OCI-LY1 (cell line): ENCODE results near the gene PPARD.

ENCODE experiments used
- H2AFZ ChIP-seq: fragments of 200-600 bp; sonication (generic), shearing (Covaris generic); 2 replicates; pipeline ENCODE4 v1.6.0; 2014; ENCODE audit warnings: antibody characterized with exemption, mild to moderate bottlenecking, low read length
- H3F3A ChIP-seq: fragments of 200-600 bp; sonication (generic), shearing (Covaris generic); 2 replicates; pipeline ENCODE4 v1.6.0; 2014; ENCODE audit warnings: mild to moderate bottlenecking, antibody characterized with exemption, low read length, moderate library complexity; ENCODE audit not compliant: insufficient read depth
- H3K27ac ChIP-seq: fragments of 200-600 bp; sonication (generic); 2 replicates; pipeline ENCODE4 v1.5.1; 2014; ENCODE audit warnings: low read length, mixed run types, mild to moderate bottlenecking, low read depth; ENCODE audit not compliant: poor library complexity, severe bottlenecking
- H3K27me3 ChIP-seq: fragments of 200-600 bp; sonication (generic); 2 replicates; pipeline ENCODE4 v1.6.0; 2014; ENCODE audit warnings: antibody characterized with exemption, mild to moderate bottlenecking, low read length, moderate library complexity; ENCODE audit not compliant: insufficient read depth
- H3K36me3 ChIP-seq: fragments of 200-600 bp; sonication (generic); 2 replicates; pipeline ENCODE4 v1.6.1; 2014; ENCODE audit warnings: mild to moderate bottlenecking, antibody characterized with exemption, low read length, moderate library complexity, mixed read lengths; ENCODE audit not compliant: insufficient read depth
- H3K4me1 ChIP-seq: fragments of 200-600 bp; sonication (generic); 2 replicates; pipeline ENCODE4 v1.5.1; 2014; ENCODE audit warnings: mild to moderate bottlenecking, low read length, moderate library complexity; ENCODE audit not compliant: insufficient read depth, severe bottlenecking
- H3K4me2 ChIP-seq: fragments of 200-600 bp; sonication (generic), shearing (Covaris generic); 2 replicates; pipeline ENCODE4 v1.6.1; 2014; ENCODE audit warnings: low read length
- H3K4me3 ChIP-seq: fragments of 200-600 bp; sonication (generic); 2 replicates; pipeline ENCODE4 v1.5.1; 2014; ENCODE audit warnings: low read length, low read depth, mild to moderate bottlenecking, mixed read lengths; ENCODE audit not compliant: poor library complexity, severe bottlenecking
- H3K79me2 ChIP-seq: fragments of 200-600 bp; shearing (Covaris generic); 2 replicates; pipeline ENCODE4 v1.6.1; 2016; ENCODE audit warnings: mixed run types, low read length, mixed read lengths; ENCODE audit not compliant: insufficient read depth
- H3K9ac ChIP-seq: fragments of 200-600 bp; sonication (generic), shearing (Covaris generic); 2 replicates; pipeline ENCODE4 v1.6.1; 2014; ENCODE audit warnings: mild to moderate bottlenecking, low read length, mixed read lengths
- H3K9me2 ChIP-seq: fragments of 200-600 bp; sonication (generic), shearing (Covaris generic); 2 replicates; pipeline ENCODE4 v1.6.1; 2014; ENCODE audit warnings: low read depth, mild to moderate bottlenecking, low read length, mixed read lengths
- H3K9me3 ChIP-seq: fragments of 200-600 bp; shearing (Covaris generic); 2 replicates; pipeline ENCODE4 v1.6.1; 2014; ENCODE audit warnings: low read length, mixed read lengths
- H4K20me1 ChIP-seq: fragments of 200-600 bp; sonication (generic), shearing (Covaris generic); 2 replicates; pipeline ENCODE4 v1.6.0; 2016; ENCODE audit warnings: mild to moderate bottlenecking, low read length; ENCODE audit not compliant: insufficient read depth
- CTCF ChIP-seq: fragments of 200-600 bp; sonication (generic), shearing (Covaris generic); IDR thresholded peaks from 2 replicates; pipeline ENCODE4 v1.5.1; 2017; ENCODE audit warnings: mild to moderate bottlenecking, antibody characterized with exemption, low read length, moderate library complexity, mixed read lengths
- EZH2 ChIP-seq: fragments of 200-600 bp; sonication (generic), shearing (Covaris generic); IDR thresholded peaks from 2 replicates; pipeline ENCODE4 v1.8.0; 2017; ENCODE audit warnings: borderline replicate concordance, mixed run types, mild to moderate bottlenecking, antibody characterized with exemption, low read length, moderate library complexity, mixed read lengths

PPARD gene

GRCh38 chr6:35417979-35418661, 75.8 kb downstream of the PPARD start:
- Histone ChIP-seq H3K27me3 (no peaks in the 10 kb centered on the region), H3K4me2 (no peak overlapping the region), H3K9ac (no peak overlapping the region), H3K9me3 (no peaks in the 10 kb centered on the region), H3K4me3 (no peak overlapping the region), H2AFZ (no peak overlapping the region), H3F3A (no peaks in the 10 kb centered on the region), H3K79me2 (no peaks in the 10 kb centered on the region), H3K4me1 (peaks cover 18% of the 10 kb centered on the region), H3K27ac (no peak overlapping the region), H3K9me2 (no peaks in the 10 kb centered on the region), H3K36me3 (no peaks in the 10 kb centered on the region), H4K20me1 (no peaks in the 10 kb centered on the region)
- TF ChIP-seq EZH2 (no peak), CTCF (no peak)

DNA sequence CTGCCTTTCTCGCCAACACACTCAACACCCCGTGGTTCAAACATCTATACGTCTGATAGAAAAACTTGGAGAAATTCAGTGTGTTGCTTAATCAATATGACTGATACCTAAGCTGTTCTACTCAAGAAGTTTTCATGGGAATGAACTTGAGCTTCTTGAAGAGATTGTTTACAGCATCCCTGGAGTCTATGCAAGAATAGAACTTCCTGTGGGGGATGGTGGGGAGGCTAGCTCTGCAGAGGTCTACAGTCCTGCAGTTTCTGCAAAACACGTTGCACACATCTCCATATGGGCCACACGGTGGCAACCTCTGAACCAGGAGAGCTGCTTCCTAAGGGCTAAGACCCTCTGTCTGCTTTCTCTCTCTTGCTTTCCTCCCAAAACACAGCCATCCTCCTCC, 77.1 kb downstream of the PPARD start:
- no peaks in the 10 kb centered on the region for H3K27me3 ChIP-seq
- no peak overlapping the region for H2AFZ ChIP-seq
- no peaks in the 10 kb centered on the region for H4K20me1 ChIP-seq
- H3F3A ChIP-seq = no peaks in the 10 kb centered on the region
- no peak overlapping the region for H3K9ac ChIP-seq
- no peaks in the 10 kb centered on the region; the same call in 1 of the 2 replicates for H3K36me3 ChIP-seq
- H3K79me2 ChIP-seq = no peaks in the 10 kb centered on the region
- H3K9me2 ChIP-seq = no peaks in the 10 kb centered on the region
- H3K4me2 ChIP-seq = no peak overlapping the region
- peaks cover 18% of the 10 kb centered on the region for H3K4me1 ChIP-seq
- TF ChIP-seq EZH2 (no peak), CTCF (peak; percentile 54; the same call in 1 of the 2 replicates)
- no peak overlapping the region for H3K27ac ChIP-seq
- no peaks in the 10 kb centered on the region for H3K9me3 ChIP-seq
- H3K4me3 ChIP-seq = no peak overlapping the region

DNA sequence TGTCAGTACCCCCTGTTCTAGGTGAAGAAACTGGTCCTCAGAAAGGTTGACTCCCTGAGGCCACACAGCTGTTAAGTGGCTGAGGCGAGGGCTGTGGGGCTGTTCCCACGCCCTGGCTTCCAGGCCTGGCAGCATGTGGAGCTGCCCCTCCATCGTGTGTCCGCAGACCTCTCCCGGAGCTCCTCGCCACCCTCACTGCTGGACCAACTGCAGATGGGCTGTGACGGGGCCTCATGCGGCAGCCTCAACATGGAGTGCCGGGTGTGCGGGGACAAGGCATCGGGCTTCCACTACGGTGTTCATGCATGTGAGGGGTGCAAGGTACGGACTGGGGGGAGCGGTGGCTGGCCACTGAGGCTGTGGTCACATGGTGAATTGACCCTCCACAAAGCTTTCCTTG, 77.6 kb downstream of the PPARD start:
- H3K79me2 ChIP-seq = no peaks in the 10 kb centered on the region
- TF ChIP-seq EZH2 (no peak), CTCF (no peak)
- H3K4me1 ChIP-seq = peaks cover 18% of the 10 kb centered on the region
- H3K9me3 ChIP-seq = no peaks in the 10 kb centered on the region
- H3K4me2 ChIP-seq = no peak overlapping the region
- H3K9ac ChIP-seq = no peak overlapping the region
- H2AFZ ChIP-seq = no peak overlapping the region
- no peaks in the 10 kb centered on the region; the same call in 1 of the 2 replicates for H3K36me3 ChIP-seq
- no peak overlapping the region for H3K27ac ChIP-seq
- no peaks in the 10 kb centered on the region for H3F3A ChIP-seq
- no peaks in the 10 kb centered on the region for H3K9me2 ChIP-seq
- no peak overlapping the region for H3K4me3 ChIP-seq
- no peaks in the 10 kb centered on the region for H4K20me1 ChIP-seq
- H3K27me3 ChIP-seq = no peaks in the 10 kb centered on the region
